ENCODE results near the gene KDM1B.
"Not testable (repeated sequence)": the region's sequence is repeated elsewhere in the genome, so short reads cannot be mapped to it uniquely, and the experiment has no call there.

KDM1B gene

DNA sequence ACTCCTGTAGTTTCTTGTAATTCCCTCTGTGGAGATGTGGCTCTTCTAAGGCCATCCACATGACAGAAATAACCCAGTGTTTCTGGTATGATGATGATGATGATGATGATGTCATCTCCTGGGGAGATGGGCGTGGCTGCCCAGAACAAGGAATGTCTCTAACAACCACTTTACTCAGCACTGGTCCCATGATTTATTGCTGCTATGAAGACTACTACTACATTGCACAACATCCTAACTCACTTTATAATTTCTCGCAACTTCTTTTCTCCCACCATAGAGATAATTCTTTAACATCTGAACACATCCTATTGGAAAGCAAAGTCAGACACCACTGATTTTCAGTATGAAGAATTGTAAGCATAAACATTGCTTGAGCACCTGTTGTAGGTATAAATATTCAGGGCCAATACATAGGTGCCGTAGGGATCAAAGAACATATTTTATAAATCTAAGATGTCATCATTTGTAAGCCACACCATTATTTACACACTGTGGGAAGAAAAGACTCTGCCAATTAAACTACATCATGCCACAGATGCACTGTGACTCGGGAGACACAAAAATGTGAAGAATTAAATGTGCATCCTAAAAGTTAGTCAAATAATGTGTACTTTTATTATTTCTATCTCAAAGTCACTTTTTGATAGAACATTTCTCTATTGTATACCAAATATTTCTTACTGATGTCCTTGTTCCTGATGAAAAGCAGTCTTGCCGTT is 6.8 kb upstream of the KDM1B start:
- no peak for DNase-seq (ENCODE audit: low read depth)

DNA sequence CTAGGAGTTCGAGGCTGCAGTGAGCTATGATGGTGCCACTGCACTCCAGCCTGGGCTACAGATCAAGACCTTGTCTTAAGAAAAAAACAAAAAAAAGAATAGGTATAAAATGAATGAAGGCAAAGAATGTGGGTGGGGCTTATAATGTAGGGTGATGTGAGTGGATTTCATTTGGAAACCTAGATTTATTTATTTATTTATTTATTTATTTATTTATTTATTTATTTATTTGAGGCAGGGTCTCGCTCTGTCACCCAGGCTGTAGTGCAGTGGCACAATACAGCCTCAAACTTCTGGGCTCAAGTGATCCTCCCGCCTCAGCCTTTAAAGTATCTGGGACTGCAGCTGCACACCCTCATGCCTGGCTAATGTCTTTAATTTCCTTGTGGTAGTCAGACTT is 3.8 kb upstream of the KDM1B start:
- DNase-seq (ENCODE audit: low read depth) = not testable (repeated sequence)

DNA sequence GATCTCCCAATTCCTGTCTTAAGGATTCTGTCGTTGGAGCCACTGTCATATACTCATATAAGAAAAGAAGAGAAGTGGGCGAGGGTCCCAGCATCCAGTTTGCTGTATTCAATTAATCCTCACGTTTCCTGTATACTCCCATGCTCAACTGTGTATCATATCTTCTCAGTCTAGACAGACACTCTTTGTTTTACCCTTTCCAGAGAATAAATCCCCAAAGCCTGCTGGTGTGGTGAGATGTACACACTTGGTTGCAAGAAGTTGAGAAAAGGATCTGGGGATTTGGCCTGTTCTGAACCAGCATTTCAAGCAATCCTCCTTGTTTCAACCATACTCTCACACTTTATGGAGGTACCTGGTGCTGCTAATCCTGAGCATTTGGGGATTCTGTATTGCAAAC is 3.4 kb upstream of the KDM1B start:
- DNase-seq (ENCODE audit: low read depth) = no peak

DNA sequence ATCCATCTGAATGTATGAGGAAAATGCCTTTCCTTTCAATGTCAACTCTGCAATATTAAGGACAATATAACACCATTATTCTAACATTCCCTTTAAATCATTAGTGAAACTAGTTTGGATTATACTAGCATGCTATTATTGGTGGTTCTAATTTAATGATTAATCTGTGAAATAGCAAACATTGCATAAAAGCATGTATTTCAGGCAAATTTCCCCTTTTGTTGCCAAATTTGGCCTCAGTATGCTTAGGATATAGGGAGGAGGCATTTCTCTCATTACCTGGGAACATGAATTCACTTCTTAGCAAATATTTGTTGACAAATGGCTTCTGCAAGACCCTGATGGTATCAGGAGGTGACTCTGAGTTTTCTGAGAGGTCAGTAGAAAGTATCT is 1.9 kb upstream of the KDM1B start:
- no peak for DNase-seq (ENCODE audit: low read depth)

DNA sequence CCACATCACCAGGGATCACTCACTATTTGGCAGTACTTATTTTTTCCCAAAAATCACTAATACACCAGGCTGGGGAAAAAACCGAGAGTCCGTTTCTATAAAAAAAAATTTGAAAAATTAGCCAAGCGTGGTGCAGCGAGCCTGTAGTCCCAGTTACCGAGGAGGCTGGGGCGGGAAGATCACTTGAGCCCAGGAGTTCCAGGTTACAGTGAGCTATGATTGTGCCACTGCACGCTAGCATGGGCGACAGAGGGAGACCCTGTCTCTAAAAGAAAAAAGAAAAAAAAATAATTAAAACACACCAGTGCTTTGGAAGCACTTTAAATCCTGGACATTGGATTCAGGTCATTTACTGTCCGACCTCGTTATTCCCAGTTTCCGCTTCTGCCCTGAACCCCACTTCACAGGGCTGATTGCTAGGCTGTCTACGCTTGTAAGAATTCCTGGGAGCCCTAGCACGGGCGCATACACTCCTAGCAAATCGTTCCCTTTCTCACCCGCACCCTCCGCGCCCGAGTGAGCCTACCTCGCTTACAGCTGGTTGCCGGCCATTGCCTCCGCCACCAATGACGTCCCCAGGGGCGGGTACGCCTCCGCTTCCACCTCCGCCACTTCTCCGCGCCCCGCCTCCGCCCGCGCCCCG is 594 bp upstream of the KDM1B start, which contains the start of gene TPMT:
Gene TPMT (minus strand): TSS at position 571 of the 643 bp plus-strand sequence. CDS start 5,950 bp downstream, outside the sequence.
- DNase-seq (ENCODE audit: low read depth) = no peak

DNA sequence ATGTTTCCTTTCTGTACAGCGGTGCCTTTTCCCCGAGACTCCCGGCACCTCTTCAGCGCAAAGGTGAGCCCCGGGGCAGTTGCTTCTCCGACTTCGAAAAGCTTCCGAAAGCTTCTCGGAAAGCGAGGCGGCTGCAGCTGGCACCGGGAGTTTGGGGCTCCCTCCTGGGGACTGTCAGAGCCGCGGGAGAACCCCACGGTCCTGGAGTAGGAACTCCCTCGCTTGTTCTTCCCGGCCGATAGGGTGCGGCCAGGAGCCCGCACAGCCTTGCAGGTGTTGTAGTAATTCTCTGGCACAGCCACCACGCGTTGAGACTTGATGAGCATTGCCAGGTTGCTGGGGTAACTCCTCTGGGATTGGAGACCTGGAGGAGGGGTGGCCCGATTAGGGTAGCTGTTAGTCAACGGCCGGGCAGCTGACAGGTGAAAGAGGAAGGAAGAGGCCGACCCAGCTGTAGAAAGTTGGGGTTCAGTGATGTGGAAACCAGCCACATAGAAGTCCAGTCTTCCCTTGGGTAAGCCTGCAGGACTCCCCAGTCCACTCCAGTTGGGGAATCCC is 721 bp downstream of the KDM1B start:
- DNase-seq (ENCODE audit: low read depth) = peak; percentile 4

DNA sequence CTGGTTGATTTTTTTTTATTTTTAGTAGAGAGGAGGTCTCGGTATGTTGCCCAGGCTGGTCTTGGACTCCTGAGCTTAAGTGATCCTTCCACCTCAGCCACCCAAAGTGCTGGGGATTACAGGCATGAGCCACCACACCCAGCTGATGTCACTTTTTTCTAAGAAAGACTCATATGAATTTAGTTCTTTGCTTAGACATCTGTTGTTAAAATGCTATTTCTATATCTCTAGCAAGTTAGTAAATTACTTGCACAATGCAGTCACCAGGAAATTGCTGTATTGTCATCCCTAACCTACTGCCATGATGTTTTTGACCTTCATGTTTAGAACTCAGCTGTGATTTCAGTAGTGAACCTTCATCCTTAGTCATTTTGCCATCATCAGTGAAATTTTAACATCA is 5.7 kb downstream of the KDM1B start:
- DNase-seq (ENCODE audit: low read depth) = no peak

DNA sequence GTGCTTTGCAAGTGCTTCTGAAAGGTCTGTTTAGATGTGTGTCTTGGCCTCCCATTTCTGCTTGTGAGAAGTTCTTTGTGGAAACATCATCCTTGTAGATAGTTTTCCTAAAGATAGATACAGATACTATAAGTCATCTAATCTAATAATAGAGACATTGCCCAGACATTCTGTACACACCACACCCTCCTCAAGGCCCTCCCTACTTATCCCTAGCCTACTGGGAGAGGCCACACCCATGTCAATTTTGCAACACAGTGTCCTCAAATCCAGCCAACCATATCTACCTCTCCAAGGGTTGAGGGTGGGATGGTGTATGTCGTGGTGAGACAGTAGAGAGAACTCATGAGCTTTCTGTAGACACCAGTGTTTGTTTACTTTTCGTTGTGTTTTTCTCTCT is 6.2 kb downstream of the KDM1B start:
- no peak for DNase-seq (ENCODE audit: low read depth)

DNA sequence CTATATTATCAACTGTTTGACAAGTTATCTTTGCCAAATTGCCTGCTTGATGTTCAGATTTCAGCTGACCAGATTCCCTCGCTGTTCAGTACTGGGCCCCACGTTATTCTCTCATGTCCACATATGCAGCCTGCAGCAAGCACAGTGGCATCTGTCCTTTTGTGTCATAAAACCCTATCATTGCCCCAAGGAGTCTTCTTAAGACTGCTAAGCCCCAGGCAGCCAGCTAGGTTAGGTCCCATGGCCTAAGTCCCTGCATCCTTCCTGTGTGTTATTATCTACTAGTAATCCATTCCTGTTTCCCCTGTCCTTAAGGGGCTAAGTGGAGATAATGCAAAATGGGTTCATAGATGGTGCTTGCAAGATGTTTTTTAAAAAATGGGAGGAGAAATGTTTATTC is 7.2 kb downstream of the KDM1B start:
- DNase-seq (ENCODE audit: low read depth) = no peak

DNA sequence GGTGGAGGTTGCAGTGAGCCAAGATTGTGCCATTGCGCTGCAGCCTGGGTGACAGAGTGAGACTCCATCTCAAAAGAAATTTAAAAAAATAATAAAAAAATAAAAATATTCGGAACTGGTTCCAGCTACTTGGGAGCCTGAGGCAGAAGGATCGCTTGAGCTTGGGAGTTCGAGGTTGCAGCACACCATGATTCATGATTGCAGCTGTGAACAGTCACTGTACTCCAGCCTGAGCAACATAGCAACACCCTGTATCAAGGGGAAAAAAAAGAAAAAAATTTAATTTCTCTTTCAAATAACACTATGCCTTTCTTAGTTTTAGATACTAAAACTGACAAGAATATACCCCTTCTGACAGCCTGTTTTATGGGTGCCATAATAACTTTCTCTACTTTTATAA is 10.5 kb downstream of the KDM1B start:
- DNase-seq (ENCODE audit: low read depth) = no peak

DNA sequence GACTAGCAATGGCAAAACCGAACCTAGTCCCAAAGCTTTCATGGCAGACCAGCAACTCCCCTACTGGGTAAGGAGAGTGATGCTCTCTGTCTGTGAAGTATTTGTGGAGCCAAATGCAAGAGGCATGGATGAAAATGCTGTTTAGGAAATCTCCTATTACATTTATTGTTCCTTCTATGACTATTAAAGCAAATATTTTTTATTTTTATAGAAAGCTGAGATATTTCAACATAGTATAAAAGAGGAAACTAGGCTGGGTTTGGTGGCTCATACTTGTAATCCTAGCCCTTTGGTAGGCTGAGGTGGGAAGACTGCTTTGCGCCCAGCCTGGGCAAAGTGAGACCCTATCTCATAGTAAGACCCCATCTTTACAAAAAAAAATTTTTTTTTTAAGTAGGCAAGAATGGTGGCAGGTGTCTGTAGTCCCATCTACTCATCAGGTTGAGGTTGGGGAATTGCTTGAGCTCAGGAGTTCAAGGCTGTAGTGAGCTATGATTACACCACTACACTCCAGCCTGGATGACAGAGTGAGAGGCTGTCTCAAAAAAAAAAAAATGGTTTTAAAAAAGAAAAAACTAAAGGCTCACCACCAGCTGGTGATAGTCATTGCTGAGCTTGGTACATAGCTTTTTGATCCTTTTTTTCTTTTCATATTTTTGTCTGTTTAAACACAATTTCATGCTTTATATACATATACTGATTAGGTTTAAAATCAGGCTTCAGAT is 11.3 kb downstream of the KDM1B start:
- DNase-seq (ENCODE audit: low read depth) = no peak

DNA sequence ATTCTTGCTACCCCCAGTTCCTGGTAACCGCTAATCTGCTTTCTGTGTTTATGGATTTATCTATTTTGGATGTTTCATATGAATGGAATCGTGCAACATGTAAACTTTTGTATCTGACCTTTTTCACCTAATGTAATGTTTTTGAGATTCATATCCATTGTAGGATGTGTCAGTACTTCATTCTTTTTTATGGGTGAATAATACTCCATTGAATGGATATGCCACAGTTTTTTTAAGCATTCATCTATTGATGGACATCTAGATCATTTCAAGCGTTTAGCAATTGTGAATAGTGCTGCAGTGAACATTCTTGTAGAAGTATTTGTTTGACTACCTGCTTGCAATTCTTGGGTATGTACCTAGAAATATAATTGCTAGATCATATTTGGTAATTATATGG is 13.0 kb downstream of the KDM1B start:
- no peak for DNase-seq (ENCODE audit: low read depth)

DNA sequence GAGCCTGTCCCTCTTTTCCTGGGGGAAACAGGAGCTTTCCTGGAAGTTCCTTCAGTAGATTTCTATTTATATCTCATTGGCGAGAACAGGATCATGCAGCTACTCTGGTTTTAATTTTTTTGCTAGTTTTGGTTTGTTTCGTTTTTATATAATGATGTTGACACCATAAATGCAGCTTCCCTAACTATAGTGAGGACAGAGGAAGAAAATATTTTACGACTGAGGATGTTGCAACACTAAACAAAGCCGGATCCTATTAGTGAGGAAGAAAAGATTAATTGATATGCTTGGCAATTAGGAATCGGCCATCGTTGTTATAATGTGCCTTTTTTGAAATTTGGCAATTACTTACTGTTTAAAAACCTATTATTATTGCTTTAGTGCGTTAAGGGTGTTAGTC is 16.6 kb downstream of the KDM1B start:
- DNase-seq (ENCODE audit: low read depth) = no peak

DNA sequence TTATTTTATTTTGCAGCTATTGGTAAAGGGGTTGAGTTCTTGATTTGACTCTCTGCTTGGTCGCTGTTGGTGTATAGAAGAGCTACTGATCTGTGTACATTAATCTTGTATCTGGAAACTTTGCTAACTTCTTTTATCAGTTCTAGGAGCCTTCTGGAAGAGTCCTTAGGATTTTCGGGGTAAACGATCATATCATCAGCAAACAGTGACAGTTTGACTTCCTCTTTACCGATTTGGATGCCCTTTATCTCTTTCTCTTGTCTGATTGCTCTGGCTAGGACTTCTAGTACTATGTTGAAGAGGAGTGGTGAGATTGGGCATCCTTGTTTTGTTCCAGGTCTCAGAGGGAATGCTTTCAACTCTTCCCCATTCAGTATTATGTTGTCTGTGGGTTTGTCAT is 21.0 kb downstream of the KDM1B start:
- DNase-seq (ENCODE audit: low read depth) = not testable (repeated sequence)

DNA sequence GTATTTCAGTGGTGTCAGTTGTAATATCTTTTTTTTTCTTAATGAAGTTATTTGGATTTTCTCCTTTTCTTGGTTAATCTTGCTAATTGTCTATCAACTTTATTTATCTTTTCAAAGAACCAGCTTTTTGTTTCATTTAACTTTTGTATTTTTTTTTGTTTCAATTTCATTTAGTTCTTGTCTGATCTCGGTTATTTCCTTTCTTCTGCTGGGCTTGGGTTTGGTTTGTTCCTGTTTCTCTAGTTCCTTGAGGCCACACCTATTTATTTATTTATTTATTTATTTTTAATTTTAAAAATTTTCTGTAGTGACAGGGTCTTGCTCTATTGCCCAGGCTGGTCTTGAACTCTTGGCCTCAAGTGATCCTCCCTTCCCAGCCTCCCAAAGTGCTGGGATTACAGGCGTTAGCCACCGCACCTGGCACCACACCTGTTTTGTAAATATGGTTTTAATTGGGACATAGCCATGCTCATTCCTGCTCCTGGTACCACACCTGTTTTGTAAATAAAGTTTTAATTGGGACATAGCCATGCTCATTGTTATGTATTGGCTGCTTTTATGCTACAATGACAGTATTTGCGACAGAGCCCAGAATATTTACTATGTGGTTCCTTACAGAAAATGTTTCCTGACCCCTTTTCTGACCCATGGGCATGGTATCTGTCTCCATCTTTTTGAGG is 22.2 kb downstream of the KDM1B start:
- DNase-seq (ENCODE audit: low read depth) = no peak

DNA sequence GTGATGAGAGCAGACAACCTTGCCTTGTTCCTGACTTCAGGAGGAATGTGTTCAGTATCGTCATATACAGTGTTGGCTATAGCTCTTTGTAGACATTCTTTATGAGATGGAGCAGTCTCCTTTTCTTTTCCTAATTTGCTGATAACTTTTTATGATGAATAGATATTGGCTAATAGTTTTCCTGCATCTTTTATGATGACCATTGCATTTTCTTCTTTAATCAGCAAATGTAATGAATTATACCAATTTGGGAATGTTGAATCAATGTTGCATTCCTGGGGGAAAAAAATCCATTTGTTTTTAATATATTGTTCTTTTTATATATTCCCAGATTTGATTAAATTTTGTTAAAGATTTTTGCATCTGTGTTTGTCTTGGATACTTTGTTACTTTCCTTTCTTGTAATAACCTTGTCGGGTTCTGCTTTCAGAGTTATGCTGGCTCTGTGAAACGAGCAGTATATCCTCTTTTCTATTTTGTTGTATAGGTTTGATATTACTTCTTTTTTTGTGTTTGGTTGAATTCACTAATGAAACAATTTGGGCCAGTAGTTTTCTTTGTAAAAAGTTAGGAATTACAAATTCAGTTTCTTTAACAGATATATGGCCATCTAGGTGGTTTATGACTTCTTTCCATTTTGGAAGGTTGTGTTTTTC is 23.9 kb downstream of the KDM1B start:
- DNase-seq (ENCODE audit: low read depth) = no peak

DNA sequence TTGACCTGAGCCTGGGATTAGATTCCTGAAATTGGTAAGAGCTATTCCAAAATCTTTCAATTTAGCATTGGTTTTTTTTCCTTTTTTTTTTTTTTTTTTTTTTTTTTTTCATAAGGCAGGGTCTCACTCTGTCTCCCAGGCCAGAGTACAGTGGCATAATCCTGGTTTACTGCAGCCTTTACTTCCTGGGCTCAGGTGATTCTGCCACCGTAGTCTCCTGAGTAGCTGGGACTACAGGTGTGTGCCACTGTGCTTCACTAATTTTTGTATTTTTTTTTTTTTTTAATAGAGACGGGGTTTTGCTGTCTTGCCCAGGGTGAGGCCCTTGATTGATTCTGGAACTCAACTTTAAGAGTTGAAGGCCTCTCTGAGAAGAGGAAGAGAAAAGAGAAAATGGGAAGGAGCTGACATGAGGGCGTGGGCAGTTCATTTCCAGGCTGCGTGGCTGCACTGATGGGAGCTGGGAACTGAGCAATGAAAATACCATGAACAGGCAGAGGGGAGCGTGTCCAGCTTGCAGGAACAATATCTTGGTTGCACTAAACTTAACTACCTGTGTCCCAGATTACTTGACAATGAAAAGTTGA is 24.6 kb downstream of the KDM1B start:
- DNase-seq (ENCODE audit: low read depth) = no peak

DNA sequence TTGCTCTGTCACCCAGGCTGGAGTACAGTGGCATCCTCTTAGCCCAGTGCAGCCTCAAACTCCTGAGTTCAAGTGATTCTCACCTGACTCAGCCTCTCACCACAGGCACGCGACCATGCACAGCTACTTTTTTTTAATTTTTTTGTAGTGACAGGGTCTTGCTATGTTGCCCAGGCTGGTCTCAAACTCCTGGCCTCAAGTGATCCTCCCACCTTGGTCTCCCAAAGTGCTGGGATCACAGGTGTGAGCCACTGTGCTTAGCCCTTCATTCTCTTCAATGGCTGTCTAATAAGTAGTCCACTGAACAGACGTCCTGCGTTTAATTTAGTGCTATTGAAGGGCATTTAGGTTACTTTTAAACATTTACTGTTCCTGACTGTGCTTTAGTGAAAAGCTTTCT is 27.3 kb downstream of the KDM1B start:
- DNase-seq (ENCODE audit: low read depth) = no peak

DNA sequence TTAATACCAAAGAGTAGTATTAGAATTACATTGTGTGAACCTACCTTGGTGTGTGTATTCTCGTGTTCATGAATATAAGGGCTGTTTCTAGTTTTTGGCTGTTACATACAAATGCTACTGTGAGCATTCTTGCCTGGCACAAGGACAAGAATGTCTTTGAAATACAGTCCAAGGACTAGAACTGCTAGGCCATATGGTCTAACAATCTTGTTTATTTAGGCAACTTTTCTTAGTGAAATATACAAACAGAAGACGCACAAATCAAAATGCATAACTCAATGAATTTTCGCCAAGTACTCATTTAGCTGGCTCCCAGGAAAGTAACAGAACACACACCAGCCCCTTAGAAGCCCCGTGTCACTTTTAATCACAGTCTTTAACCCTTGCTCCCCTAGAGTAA is 28.5 kb downstream of the KDM1B start:
- no peak for DNase-seq (ENCODE audit: low read depth)

DNA sequence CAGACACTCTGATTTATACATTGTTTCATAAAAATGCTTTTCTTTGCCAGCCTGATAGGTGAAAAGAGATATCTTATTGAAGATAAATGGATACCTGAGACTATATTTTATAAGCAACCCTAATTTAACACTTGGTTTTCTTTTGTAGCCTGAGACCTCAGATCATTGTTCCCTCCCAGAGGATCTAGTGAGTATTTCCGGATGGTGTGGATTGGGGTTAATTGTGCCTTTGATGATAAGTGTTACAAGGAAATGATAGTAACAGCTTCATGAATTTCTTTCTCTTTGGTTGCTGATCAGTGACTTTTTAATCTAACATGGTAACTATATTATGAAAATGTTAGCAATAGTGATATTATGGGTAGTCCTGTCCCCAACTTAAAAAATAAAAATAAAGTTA is 30.4 kb downstream of the KDM1B start:
- no peak for DNase-seq (ENCODE audit: low read depth)

DNA sequence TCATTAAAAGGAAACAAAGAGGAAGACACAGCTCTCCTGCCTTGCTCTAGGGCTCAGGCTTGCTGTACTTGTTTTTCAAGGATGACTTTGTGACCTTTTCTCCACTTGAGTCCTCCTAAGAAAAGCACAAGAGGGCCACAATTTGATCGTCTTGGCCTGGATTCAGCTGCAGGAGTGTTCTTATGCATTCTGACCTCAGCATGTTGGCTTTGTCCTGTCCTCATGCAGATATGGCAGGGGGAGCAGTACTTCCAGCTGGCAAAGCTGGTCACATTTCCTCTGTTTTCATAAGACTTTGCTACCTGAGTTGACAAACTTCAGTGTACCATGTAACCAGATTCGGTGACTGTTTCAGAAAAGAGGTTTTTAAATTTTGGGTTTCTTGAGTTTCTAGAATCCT is 30.8 kb downstream of the KDM1B start:
- no peak for DNase-seq (ENCODE audit: low read depth)
